Parathyroid adenoma (tissue), 2 donors: ENCODE data around the gene PI16.
"Not testable (repeated sequence)": the region's sequence is repeated elsewhere in the genome, so short reads cannot be mapped to it uniquely, and the experiment has no call there.

Experiments used
- H2AFZ ChIP-seq: fragments of 300-600 bp; sonication (generic); one replicate; pipeline ENCODE4 v1.7.0; 2017; ENCODE audit warnings: antibody characterized with exemption, mild to moderate bottlenecking
- H3K27ac ChIP-seq: fragments of 300-600 bp; sonication (generic); one replicate; pipeline ENCODE4 v1.7.0; 2017
- H3K27me3 ChIP-seq: fragments of 300-600 bp; sonication (generic); one replicate; pipeline ENCODE4 v1.7.0; 2017; ENCODE audit warnings: low read length; ENCODE audit not compliant: control insufficient read depth, insufficient read depth
- H3K36me3 ChIP-seq: fragments of 300-600 bp; sonication (generic); one replicate; pipeline ENCODE4 v1.7.0; 2017; ENCODE audit warnings: low read length; ENCODE audit not compliant: control insufficient read depth, insufficient read depth
- H3K4me1 ChIP-seq: fragments of 300-600 bp; sonication (generic); one replicate; pipeline ENCODE4 v1.7.0; 2017; ENCODE audit warnings: control low read depth
- H3K4me2 ChIP-seq: fragments of 300-600 bp; sonication (generic); one replicate; pipeline ENCODE4 v1.7.0; 2017; ENCODE audit warnings: low read length
- H3K4me3 ChIP-seq: fragments of 300-600 bp; sonication (generic); one replicate; pipeline ENCODE4 v1.7.0; 2017; ENCODE audit warnings: low read depth, low read length
- H3K79me2 ChIP-seq: fragments of 300-600 bp; sonication (generic); one replicate; pipeline ENCODE4 v1.7.0; 2017; ENCODE audit warnings: control low read depth
- H3K9ac ChIP-seq: fragments of 300-600 bp; sonication (generic); one replicate; pipeline ENCODE4 v1.7.0; 2017; ENCODE audit warnings: mild to moderate bottlenecking
- H3K9me3 ChIP-seq: fragments of 300-600 bp; sonication (generic); one replicate; pipeline ENCODE4 v1.7.0; 2017; ENCODE audit warnings: low read length; ENCODE audit not compliant: control insufficient read depth
- CTCF ChIP-seq: fragments of 300-600 bp; sonication (generic); IDR thresholded peaks from one replicate; pipeline ENCODE4 v1.7.0; 2017; ENCODE audit warnings: antibody characterized with exemption, mild to moderate bottlenecking
- donor health status: primary hyperparathyroidism.

The PI16 gene

GRCh38 chr6:36945301-36945700, 9.2 kb upstream of the PI16 start:
- no peak overlapping the region for H3K4me3 ChIP-seq
- no peak overlapping the region for H3K27ac ChIP-seq
- TF ChIP-seq CTCF: no peak

GRCh38 chr6:36946526-36946925, 8.0 kb upstream of the PI16 start:
- H3K9me3 ChIP-seq: no peaks in the 10 kb centered on the region
- no peak for TF ChIP-seq CTCF
- no peak overlapping the region for H3K27ac ChIP-seq

More at GRCh38 chr6:36945301-36945700, 9.2 kb upstream of the PI16 start:
- H3K27me3 ChIP-seq: no peaks in the 10 kb centered on the region
- H3K79me2 ChIP-seq: no peaks in the 10 kb centered on the region
- no peaks in the 10 kb centered on the region for H3K36me3 ChIP-seq
- no peak overlapping the region for H2AFZ ChIP-seq
- H3K9ac ChIP-seq: no peak overlapping the region
- H3K4me1 ChIP-seq: no peaks in the 10 kb centered on the region
- H3K4me2 ChIP-seq: no peak overlapping the region
- no peaks in the 10 kb centered on the region for H3K9me3 ChIP-seq

GRCh38 chr6:36947570-36948351, 6.8 kb upstream of the PI16 start:
- Histone ChIP-seq H3K36me3 (no peaks in the 10 kb centered on the region), H3K27me3 (no peaks in the 10 kb centered on the region), H3K79me2 (no peaks in the 10 kb centered on the region), H3K4me2 (no peak overlapping the region), H3K27ac (no peak overlapping the region), H2AFZ (no peak overlapping the region), H3K4me3 (no peak overlapping the region), H3K9ac (no peak overlapping the region), H3K4me1 (no peaks in the 10 kb centered on the region), H3K9me3 (no peaks in the 10 kb centered on the region)
- no peak for TF ChIP-seq CTCF

More at GRCh38 chr6:36946526-36946925, 8.0 kb upstream of the PI16 start:
- H3K27me3 ChIP-seq: no peaks in the 10 kb centered on the region
- H2AFZ ChIP-seq: no peak overlapping the region
- H3K9ac ChIP-seq: no peak overlapping the region
- no peak overlapping the region for H3K4me3 ChIP-seq
- H3K4me1 ChIP-seq: no peaks in the 10 kb centered on the region
- no peak overlapping the region for H3K4me2 ChIP-seq
- H3K79me2 ChIP-seq: no peaks in the 10 kb centered on the region
- no peaks in the 10 kb centered on the region for H3K36me3 ChIP-seq

- H3K9me3 ChIP-seq, H2AFZ ChIP-seq, H3K36me3 ChIP-seq, H3K4me3 ChIP-seq, H3K79me2 ChIP-seq, H3K9ac ChIP-seq, H3K4me1 ChIP-seq, H3K4me2 ChIP-seq, H3K27ac ChIP-seq, H3K27me3 ChIP-seq: not testable (repeated sequence)
These were observed 5.5 kb upstream of the PI16 start for GRCh38 chr6:36949076-36949475.

- Histone ChIP-seq H3K9me3 (no peaks in the 10 kb centered on the region), H3K79me2 (no peaks in the 10 kb centered on the region), H3K36me3 (no peaks in the 10 kb centered on the region), H2AFZ (no peak overlapping the region), H3K27me3 (no peaks in the 10 kb centered on the region), H3K4me3 (no peak overlapping the region), H3K4me1 (no peaks in the 10 kb centered on the region), H3K9ac (no peak overlapping the region), H3K4me2 (no peak overlapping the region), H3K27ac (no peak overlapping the region)
- TF ChIP-seq CTCF: no peak
These were observed 4.9 kb upstream of the PI16 start for GRCh38 chr6:36949636-36950035.
